Nephron progenitor cell (in vitro differentiated cells): ENCODE data around the gene PEX14.
A peak's percentile ranks its signal among the peaks of the same experiment; 100 is the strongest.

Experiments used
- DNase-seq: peaks from one replicate; pipeline ENCODE4 v3.0.0; 2021
- H3K27ac Mint-ChIP-seq: 2 replicates; pipeline ENCODE4 v1.8.0; 2021; ENCODE audit warnings: mild to moderate bottlenecking, moderate library complexity, mixed read lengths
- H3K27me3 Mint-ChIP-seq: 2 replicates; pipeline ENCODE4 v1.8.0; 2021; ENCODE audit warnings: mild to moderate bottlenecking, low read depth, mixed read lengths; ENCODE audit not compliant: poor library complexity
- H3K36me3 Mint-ChIP-seq: 2 replicates; pipeline ENCODE4 v1.8.0; 2021; ENCODE audit warnings: low read depth, mixed read lengths
- H3K4me1 Mint-ChIP-seq: 2 replicates; pipeline ENCODE4 v1.8.0; 2021; ENCODE audit warnings: mixed read lengths
- H3K4me3 Mint-ChIP-seq: 2 replicates; pipeline ENCODE4 v1.8.0; 2021; ENCODE audit warnings: mild to moderate bottlenecking, moderate library complexity, mixed read lengths
- H3K9me3 Mint-ChIP-seq: 2 replicates; pipeline ENCODE4 v1.8.0; 2021; ENCODE audit warnings: mild to moderate bottlenecking, moderate library complexity, mixed read lengths
- CTCF ChIP-seq: fragments of 200-600 bp; sonication (generic); IDR thresholded peaks from 2 replicates; pipeline ENCODE4 v1.5.0; 2021; ENCODE audit warnings: antibody characterized with exemption

The PEX14 gene

DNA sequence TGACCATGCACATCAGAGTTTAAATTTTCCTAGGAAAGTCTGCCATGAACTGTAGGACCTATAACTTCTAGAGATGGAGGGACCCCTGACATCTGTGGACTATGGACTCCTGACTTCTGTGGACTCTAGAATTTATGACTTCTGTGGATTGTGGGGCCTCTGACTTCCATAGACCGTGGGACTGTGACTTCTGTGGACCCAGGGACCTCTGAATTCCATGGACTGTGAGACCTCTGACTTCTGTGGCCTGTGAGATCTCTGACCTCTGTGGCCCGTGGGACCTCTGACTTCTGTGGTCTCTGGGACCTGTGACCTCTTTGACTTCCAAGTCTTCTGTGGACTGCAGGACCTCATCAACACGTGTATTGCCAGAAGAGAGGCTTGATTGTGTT is 36.7 kb downstream of the PEX14 start:
- Mint-ChIP-seq H3K9me3 (no peaks in the 10 kb centered on the region), H3K4me3 (no peak overlapping the region), H3K27ac (no peak overlapping the region)

GRCh38 chr1:10513199-10513598 is 38.4 kb downstream of the PEX14 start:
- DNase-seq, result no peak
- Mint-ChIP-seq H3K4me1 (peaks cover 93% of the 10 kb centered on the region), H3K36me3 (no peaks in the 10 kb centered on the region), H3K27me3 (peaks cover 15% of the 10 kb centered on the region), H3K27ac (no peak overlapping the region), H3K9me3 (no peaks in the 10 kb centered on the region), H3K4me3 (no peak overlapping the region)
- no peak for TF ChIP-seq CTCF

More for the DNA sequence above, 36.7 kb downstream of the PEX14 start:
- H3K4me1 Mint-ChIP-seq, result peaks cover 88% of the 10 kb centered on the region
- peaks cover 10% of the 10 kb centered on the region for H3K27me3 Mint-ChIP-seq
- no peak for TF ChIP-seq CTCF
- H3K36me3 Mint-ChIP-seq, result no peaks in the 10 kb centered on the region
- no peak for DNase-seq

DNA sequence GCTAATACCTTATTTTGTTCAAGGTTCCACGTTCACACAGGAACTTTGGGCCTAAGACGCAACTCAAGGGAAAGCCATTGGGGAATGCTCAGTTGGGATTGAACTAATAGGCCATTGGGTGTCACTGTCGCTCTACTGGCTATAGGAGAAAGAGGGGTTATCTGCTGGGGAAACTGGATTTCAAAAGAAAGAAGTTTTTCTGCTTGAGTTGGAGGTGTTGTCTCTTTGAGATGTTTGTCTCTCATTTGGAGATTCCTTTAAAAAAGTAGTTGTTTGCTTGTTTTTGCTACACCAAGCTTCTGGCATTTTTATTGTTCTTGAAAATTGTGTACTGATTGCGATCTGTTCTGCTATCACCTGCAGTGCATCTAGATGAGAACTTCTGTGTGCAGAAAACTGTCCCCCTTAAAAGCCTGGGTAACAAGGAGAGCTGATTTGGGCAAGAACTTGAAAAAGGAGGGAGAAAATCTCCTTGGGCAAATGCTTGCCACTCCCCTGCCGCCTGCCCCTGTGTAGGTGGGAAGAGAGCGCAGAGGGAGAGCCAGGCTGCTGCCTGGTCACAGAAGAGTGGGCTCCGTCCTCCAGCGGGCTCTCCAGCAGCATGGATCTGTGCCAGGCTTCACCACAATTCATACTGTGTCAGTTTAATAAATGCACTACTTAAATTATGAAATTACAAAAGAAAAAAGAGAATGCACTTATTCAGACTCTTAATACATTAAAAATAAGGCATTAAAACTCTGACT is 39.9 kb downstream of the PEX14 start:
- Mint-ChIP-seq H3K27me3 (peaks cover 16% of the 10 kb centered on the region), H3K9me3 (no peaks in the 10 kb centered on the region), H3K27ac (no peak overlapping the region), H3K4me1 (peaks cover 94% of the 10 kb centered on the region), H3K4me3 (no peak overlapping the region), H3K36me3 (peaks cover 2% of the 10 kb centered on the region)
- TF ChIP-seq CTCF, result peak; percentile 52
- no peak for DNase-seq

GRCh38 chr1:10515301-10515975 is 40.7 kb downstream of the PEX14 start:
- Mint-ChIP-seq H3K27me3 (peaks cover 16% of the 10 kb centered on the region), H3K9me3 (no peaks in the 10 kb centered on the region), H3K4me3 (no peak overlapping the region), H3K4me1 (peaks cover 89% of the 10 kb centered on the region), H3K27ac (no peak overlapping the region), H3K36me3 (peaks cover 3% of the 10 kb centered on the region)
- DNase-seq, result no peak
- TF ChIP-seq CTCF, result no peak

DNA sequence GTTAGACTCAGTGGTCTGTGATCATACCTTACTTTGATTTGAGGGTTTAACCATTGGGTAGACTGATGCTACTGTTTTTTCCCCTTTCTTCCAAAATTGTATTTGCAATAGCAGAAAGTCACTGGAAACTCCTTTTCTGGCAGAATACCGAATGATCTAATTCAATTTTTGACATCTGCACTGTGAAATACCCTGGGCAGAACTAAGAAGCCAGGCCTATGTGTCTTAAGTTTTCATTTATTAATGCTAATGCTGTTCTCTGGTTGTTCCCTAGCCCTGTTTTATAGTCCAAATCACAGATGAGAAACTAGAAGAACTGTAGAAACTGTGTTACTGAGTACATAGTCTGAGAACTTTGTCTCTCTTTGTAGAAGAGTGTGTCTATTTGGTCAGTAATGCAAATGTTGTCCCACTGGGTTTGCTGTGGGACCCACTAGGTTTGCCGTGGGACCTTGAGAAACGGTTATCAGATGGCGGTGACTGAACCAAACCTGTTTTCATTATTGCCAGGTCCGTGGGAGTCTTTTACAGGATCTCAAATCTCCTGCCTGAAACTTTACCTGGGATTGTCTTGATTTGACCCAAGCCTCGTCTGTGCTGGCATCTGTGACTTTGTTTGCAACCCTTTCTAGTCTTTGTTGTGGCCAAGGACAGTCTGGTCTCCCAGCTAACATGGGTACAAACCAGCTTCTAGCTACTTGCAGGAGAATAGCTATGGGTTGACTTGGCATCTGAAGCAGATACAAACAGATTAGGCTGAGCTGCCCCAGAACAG is 41.4 kb downstream of the PEX14 start:
- Mint-ChIP-seq H3K27ac (no peak overlapping the region), H3K4me1 (peaks cover 81% of the 10 kb centered on the region), H3K27me3 (peaks cover 16% of the 10 kb centered on the region), H3K36me3 (peaks cover 8% of the 10 kb centered on the region), H3K4me3 (no peak overlapping the region), H3K9me3 (no peaks in the 10 kb centered on the region)
- no peak for TF ChIP-seq CTCF
- DNase-seq, result no peak
